GM18502 (cell line): ENCODE data around the gene MAMDC4.
"Not testable (repeated sequence)": the region's sequence is repeated elsewhere in the genome, so short reads cannot be mapped to it uniquely, and the experiment has no call there.

Experiments
- ATAC-seq: cut with Tn5 transposase; IDR thresholded peaks from one replicate; pipeline ENCODE4 v1.9.1; 2021; ENCODE audit warnings: mild to moderate bottlenecking; ENCODE audit not compliant: unreplicated experiment, poor library complexity

MAMDC4 gene

DNA sequence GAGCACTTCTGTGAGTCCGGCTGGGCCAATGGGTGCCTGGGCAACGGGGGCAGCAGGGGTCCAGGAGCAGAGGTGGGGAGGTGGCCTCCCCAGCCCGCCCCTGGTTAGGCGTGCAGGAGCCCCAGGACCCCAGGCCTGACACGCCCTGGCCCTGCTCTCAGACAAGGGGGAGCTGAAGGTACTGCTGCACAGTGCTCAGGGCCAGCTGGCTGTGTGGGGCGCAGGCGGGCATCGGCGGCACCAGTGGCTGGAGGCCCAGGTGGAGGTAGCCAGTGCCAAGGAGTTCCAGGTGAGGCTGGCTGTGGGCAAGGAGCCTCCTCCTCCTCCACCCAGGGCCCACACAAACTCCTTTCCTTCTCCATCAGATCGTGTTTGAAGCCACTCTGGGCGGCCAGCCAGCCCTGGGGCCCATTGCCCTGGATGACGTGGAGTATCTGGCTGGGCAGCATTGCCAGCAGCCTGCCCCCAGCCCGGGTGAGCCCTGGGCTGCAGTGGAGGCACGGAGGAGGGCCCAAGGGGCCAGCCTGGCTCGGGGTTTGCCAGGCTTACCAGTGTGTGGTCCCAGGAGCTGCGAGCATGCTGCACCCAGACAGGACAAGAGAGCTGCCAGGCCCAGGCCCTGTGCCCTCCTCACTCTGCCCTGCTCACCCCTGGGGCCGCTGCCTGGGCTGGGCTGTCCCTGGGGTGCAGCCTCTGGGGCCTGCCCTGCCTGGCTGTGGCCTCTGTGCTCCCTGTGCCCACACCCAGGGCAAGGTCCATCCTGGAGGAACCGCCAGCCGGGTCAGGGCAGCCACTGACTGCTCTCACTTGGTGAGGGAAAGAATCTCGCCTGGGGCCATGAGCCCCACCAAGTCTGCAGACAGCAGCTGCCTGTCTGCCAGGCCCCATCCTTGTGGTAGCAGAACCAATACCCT, 7.0 kb downstream of the MAMDC4 start:
- ATAC-seq = no peak

DNA sequence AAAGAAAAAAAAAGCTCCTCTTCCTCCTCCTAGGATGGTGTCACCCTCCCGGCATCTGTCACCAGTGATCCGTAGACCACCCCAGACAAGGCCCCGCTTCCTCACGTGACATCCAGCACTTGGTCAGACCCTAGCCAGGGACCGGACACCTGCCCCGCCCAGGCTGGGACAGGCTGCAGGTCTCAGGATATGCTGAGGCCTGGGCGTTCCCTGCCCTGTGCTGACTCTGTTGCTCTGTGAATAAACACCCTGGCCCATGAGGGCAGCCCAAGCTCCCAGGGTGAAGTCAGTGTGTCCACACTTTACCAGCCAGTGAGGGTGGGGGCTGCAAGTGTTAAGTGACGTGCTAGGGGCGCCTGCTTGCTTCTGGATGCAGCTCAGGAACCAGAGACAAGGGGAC, 8.4 kb downstream of the MAMDC4 start:
- ATAC-seq = no peak

DNA sequence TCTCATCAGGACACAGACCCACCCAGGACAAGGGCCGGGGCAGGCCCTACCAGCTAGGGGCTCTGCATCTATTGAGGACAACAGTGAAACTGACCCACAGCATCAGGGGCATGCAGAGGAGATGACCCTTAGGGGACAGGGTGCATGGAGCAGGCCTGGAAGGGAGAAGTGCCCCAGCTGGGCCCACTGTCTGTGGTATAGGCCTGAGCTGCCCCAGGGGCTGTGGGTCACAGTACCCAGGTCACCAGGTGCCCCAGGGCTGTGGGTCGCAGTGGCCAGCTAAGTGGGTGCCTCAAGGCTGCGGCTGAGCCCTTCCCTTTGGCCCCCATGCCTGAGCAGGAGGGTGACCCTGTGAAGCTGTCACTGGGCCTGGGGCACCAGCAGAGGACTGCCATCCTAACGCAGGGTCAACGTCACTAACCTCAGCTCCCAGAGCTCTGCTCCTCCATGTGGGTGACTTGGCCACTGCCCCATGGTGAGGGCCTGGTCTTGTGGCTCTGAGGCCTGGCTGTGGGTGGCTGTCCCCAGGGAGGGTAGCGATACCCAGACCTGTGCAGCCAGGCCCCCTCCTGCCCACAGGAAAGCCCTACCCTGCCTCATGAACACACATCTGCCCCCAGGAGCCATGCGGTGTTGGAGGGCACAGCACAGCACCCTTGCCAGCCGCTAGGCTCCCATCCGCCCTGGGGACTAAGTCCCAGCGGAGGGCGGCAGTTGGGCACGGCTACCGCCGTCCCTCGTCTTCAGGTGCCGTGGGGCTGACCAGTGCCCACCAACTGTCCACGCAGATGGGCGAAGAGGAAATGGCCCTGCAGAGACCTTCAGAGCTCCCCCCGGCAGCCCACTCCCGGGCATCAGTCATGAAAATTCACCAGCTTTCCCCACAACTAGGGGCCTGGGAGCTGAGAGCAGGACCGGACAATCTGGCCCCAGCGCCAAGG, 9.1 kb downstream of the MAMDC4 start:
- ATAC-seq = no peak

DNA sequence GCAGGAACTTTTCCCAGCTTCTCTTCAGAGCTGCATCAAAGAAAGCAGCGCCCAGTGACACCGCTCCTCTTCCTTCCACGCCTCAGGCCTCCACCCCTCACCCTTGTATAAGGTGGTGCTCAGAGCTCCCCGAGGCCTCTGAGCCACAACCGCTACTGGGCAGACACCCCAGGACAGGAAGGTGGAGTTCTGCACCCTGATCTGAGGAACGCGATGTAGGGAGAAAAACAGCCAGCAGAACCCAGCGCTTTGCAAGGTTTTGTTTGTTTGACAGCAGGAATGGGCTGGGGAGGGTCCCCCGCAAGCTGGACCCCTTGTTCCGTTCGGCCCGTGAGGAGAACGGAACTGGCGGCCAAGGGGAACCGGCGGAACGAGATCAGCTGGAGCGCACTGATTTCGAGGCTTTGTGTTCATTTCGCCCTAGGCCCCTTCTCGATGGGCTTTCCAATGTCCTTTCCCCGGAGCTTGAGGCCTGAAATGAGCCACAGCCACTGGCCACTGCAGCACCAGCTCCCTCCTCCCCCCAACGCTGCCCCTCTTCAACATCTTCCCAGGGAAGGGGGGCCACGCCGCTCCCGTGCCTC, 9.8 kb downstream of the MAMDC4 start:
- no peak for ATAC-seq

DNA sequence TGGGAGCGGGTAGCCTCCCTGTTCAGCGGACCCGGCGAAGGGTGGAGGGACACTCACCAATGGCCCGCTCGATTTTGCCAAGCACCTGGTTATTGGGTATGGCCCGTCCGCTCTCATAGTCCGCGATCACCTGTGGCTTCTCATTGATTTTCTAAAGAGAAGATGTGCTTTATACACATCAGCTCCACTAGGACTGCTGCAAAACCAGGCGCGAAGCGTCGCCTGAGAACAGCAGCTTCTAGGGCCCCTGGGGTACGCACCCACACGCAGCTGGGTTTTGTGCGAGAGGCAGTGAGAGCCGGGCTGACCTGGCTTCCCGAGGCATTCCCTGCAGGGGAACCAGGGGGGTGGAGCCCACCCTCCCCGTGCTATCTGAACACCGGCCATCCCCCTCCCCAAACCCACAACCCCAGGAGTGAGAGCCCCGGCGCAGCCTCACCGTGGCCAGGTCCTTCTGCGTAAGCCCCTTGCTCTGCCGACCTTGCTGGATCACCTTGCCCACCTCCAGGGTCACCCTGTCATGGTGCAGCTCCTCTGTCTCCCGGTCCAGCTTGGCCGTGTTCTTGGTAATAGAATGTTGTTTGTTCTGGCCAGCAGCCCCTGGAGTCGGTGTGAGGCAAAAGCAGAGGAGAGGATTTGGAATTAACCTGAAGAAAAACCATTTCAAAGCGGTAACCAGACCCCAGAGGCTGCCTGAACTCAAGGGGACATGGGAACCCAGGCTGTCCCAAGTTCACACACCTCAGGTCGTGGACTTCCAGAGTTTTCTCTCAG, 10.9 kb downstream of the MAMDC4 start:
- no peak for ATAC-seq

DNA sequence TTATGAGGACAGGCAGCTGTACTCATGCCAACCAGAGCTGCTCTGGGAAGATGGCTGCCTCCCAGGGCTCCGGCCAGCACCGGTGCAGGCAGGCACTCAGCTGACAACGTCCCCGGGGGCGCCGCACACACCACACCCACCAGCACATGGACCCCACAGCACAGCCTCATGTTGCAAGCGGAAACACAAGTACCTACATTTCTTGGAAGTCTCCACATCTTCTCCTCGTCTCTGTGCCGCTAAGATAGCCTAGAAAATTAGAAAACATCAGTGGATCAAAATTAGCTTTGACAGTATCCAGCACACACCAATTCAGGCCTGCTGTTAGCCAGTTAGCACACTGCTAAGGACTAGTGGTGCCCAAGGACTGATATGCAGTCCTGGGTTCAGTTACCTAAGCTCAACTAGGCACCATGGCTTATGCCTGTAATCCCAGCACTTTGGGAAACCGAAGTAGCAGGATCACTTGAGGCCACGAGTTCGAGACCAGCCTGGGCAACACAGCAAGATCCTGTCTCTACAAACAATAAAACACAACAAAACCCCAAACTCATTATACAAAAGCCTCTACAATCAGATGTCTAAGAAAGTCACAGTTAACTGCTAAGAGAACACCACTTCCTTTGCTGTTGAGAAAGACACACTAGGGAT, 11.6 kb downstream of the MAMDC4 start:
- ATAC-seq = no peak

DNA sequence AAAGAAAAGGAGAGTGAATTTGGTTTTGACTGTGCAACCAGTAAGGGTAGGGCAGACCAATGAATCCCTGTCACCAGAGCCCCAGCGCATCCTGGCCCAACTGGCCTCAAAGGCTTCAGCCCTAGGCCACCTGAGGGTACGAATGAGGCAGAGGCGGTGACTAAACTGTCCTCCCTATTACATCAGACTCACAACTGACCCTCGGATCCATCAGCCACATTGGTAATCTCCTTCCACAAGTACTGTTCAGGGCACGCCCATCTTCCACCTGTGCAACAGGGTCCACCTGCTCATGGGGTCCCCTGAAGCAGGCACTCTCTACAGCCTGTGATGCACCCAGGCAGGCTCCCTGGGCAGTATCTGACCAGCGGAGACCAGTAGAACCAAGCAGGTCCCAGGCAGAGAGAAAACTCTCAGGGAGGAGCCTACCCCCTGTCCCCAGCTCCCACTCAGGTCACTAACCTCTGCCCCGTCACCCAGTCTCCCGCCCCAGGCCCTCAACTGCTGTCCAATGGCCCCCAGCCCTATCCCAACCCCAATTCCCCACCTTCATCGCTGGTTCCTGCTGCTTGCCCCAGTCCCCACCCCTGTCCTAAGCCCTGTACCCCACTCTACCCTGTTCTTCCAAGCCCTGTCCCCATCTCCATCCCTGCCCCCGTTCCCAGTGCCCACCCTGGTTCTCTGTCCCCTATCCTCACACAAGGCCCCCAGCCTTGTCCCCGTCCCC, 13.1 kb downstream of the MAMDC4 start:
- ATAC-seq = no peak

DNA sequence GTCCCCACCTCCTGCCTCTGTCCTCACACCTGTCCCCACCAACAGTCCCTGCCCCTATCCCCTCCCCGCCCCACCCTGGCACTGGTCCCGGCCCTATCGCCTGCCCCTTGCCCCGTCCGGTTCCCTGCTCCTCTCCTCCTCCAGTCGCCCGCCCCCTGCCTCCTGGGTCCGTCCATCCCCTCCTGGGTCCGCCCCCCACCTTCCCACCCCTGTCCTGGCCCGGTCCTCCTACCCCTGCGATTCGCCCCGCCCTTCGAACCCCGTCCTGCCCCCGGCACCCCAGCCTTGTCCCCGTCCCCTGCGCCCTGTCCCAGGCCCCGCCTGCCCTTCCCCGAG, 13.6 kb downstream of the MAMDC4 start:
- peak; percentile 21 for ATAC-seq

DNA sequence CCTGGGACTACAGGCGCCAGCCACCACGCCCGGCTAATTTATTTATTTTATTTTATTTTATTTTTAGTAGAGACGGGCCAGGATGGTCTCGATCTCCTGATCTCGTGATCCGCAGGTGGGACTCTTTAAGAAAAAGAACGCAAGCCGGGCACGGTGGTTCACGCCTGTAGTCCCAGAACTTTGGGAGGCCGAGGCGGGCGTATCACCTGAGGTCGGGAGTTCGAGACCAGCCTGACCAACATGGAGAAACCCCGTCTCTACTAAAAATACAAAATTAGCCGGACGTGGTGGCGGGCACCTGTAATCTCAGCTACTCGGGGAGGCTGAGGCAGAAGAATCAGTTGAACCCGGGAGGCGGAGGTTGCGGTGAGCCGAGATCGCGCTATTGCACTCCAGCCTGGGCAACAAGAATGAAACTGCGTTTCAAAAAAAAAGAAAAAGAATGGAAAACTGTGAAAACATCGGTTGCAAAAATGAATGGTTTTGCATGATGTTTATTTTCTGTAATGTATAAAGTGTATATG, 14.8 kb downstream of the MAMDC4 start:
- not testable (repeated sequence) for ATAC-seq

DNA sequence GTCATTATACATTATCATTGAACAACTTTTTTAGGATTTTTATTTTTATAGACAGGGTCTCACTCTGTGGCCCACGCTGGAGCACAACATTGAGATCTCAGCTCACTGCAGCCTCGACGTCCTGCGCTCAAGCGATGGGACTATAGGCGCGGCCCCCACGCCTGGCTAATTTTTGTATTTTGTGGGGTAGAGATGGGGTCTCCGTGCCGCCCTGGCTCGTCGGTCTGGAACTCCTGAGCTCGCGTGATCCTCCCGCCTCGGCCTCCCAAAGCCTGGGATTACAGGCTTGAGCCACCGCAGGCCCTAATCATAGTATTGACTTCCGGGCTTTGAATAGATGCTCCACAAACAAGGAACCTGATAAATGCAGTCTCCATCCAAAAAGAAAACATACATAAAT, 15.3 kb downstream of the MAMDC4 start:
- ATAC-seq = no peak

DNA sequence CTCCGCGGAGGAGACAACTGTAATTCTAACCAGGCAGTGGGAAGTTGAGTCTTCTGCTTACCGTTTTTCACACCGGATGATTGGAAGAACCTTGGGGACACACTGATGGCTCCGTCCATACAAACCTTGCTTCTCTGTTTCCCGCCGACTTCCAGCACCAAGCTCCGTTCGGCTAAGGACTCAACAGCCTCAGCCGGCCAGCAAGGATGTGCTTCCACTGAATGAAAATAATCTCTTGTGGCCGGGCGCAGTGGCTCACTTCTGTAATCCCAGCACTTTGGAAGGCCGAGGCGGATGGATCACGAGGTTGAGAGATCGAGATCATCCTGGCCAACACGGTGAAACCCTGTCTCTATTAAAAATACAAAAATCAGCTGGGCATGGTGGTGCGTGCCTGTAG, 15.8 kb downstream of the MAMDC4 start:
- no peak for ATAC-seq

DNA sequence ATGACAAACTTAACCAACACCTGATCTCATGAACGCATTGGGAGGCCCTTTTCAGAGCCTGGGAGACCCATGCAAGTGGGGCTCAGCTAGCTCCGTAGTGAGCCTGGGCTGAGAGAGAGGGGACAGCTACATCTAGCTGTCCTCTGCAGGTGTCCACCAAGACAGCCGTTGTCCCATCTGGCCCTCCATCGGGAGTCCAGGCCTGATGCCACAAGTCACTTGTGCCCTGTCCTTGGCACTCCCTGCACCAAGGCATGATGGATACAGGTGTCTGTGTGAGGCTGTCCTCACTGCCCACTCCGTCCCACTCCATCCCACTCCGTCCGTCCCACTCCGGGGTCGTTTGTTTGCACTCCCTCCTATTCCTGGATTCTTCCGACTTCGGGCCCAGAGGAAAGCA, 16.5 kb downstream of the MAMDC4 start:
- no peak for ATAC-seq

DNA sequence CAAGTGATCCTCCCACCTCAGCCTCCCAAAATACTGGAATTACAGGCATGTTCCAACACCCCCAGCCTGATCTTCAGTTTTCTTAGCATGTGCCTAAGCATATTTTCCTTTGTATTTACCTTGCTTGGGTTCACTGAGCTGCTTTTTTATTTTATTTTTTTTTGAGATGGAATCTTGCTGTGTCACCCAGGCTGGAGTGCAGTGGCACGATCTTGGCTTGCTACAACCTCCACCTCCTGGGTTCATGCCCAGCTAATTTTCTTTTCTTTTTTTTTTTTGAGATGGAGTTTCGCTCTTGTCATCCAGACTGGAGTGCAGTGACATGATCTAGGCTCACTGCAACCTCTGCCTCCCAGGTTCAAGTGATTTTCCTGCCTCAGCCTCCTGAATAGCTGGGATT, 17.5 kb downstream of the MAMDC4 start:
- not testable (repeated sequence) for ATAC-seq

DNA sequence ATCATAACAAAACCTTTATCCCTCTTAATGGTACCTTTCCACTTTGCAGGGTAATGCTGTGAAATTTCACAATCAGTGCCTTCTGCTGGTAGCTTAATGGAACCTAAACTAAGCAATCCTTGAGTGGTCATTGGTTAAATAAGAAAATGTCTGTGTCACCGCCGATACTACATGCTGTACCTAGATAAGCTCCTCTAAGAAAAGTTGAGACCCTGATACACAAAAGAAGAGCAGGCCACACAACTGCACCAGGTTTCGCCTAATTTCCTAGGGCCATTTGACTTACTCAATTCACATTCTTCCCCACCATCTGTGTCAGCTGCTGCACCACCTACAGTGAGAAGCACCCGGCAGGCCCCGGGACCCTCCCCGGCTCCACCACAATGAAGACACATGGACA, 23.0 kb downstream of the MAMDC4 start:
- ATAC-seq = no peak

DNA sequence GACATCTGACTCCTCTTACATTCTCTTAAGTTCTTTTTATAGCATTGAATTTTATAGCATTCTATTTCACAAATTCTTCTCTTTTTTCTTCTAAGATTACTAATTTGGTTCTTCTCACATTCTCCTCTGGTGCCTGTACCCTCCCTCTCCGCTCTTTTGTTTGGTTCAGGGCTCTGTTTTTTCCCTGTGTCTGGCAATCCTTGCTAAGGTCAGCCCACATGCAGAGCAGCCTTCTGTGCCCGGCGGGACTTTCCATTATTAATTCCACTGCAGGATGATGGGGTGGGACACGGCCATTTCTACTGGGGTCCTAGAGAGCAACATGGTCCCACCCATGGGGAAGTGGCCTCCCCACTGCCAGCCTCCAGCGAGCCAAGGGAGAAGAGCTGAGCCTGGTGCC, 24.3 kb downstream of the MAMDC4 start:
- ATAC-seq = no peak

DNA sequence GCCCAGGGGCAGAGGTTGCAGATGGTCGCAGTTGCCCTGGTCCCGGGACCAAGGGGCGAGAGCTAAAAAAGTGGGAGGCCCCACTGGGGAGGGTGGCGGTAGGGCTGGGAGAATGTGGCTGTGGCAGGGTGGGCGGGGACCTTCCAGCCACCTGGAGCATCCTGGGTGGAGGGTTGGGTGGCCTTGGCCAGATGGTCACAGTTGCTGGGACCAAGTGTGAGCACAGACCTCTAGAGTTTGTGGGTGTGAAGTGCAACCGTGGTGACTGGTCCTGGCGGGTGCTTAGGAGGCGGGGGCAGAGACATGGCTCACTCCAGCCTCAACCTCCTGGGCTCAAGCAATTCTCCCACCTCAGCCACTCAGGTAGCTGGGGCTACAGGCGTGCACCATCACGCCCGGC, 28.5 kb downstream of the MAMDC4 start:
- ATAC-seq = no peak

DNA sequence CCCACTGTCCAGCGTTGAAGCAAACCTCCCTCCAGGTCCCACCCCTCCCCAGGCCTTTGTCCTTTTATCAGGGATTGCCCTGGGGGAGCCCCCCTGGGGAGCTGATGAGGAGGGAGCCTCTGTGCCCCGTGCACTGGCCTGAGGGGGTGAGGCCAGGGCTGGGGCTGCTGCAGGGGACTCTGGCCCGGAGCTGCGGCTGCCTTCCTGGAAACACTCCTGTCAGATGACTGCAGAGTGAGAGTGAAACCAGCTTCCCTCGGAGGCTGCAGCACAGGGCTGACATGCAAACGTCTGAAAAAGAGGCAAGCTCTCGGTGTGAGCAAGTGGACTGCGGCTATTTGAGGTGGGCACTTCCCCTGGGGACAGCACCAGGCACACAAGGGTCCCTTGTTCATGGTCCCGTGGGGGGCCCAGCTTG, 29.6 kb downstream of the MAMDC4 start:
- ATAC-seq = no peak

DNA sequence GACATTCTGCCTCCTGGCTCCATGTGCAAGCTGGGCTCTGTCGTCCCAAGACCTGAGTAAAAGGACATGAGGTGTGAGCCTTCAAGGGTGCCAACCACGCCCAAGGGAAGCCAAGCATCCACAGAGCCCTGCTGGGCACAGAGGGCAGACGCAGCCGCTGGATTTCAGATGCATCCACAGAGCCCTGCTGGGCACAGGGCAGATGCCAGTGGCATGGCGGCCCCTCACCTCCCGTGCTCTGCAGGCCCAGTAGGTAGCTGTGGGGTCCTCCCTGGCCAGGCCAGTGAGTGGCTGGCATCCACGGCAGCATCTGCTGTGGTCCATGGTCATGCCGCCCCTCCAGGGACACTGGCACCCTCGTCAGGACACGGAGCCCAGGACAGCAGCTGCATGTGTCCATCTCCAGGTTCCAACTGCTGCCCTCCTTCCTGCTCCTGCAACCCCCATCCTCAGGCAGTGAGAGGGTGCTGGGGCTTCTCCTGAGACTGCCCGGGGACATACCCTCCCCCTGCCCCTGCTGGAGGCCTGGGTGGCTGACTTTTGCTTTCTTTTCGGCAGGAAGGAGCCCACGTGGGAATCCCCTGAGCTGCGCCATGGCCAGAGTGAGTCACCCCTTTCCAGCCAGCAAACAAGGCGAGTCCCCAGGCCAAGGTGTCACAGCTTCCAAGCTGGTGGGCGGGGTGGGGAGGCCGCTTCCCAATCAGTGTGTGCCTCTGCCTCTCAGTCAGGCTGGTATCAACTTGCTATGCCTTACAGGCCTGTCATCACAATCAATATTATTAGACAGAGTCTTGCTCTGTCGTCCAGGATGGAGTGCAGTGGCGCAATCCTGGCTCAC, 30.2 kb downstream of the MAMDC4 start:
- ATAC-seq = peak; percentile 29
